GM12878 (cell line): ENCODE results near the gene ZSCAN20.

Source experiments
- CBFB ChIP-seq: IDR thresholded peaks from 2 replicates; pipeline ENCODE4 v1.6.1; 2016; ENCODE audit warnings: antibody characterized with exemption, low read depth
- CBX5 ChIP-seq: sonication (generic); IDR thresholded peaks from 2 replicates; pipeline ENCODE4 v1.6.1; 2016; ENCODE audit warnings: low read depth, moderate library complexity, mild to moderate bottlenecking, inconsistent platforms
- CREM ChIP-seq: IDR thresholded peaks from 2 replicates; pipeline ENCODE4 v1.6.1; 2014; ENCODE audit warnings: antibody characterized with exemption, low read depth
- CTCF ChIP-seq, 3 experiments: IDR thresholded peaks in 2 of 3; conservative IDR thresholded peaks in 1 of 3; 2 replicates each; pipeline ENCODE4 v1.5.1; 2011; ENCODE audit warnings: low read depth in 3 of 3, low read length in 3 of 3, mild to moderate bottlenecking in 3 of 3, control low read depth in 2 of 3, moderate library complexity in 2 of 3, inconsistent platforms in 1 of 3, mixed read lengths in 1 of 3; ENCODE audit not compliant: control insufficient read depth in 2 of 3, insufficient read depth in 1 of 3; ENCODE audit errors: extremely low read depth in 1 of 3
- ESRRA ChIP-seq: IDR thresholded peaks from 2 replicates; pipeline ENCODE4 v1.6.1; 2012; ENCODE audit warnings: mild to moderate bottlenecking, low read length, improper control_type of control experiment
- MAX ChIP-seq: IDR thresholded peaks from 2 replicates; pipeline ENCODE4 v1.6.1; 2012; ENCODE audit warnings: low read depth, low read length, improper control_type of control experiment
- MTA3 ChIP-seq: IDR thresholded peaks from 2 replicates; pipeline ENCODE4 v1.6.1; 2012; ENCODE audit warnings: low read length, inconsistent platforms, borderline replicate concordance
- NRF1 ChIP-seq: conservative IDR thresholded peaks from 2 replicates; pipeline ENCODE4 v1.6.1; 2011; ENCODE audit warnings: mild to moderate bottlenecking, low read depth, low read length, improper control_type of control experiment
- POLR2AphosphoS2 ChIP-seq: IDR thresholded peaks from 2 replicates; pipeline ENCODE4 v1.6.1; 2011; ENCODE audit warnings: low read depth, mild to moderate bottlenecking, low read length, improper control_type of control experiment, moderate library complexity
- RAD21 ChIP-seq: IDR thresholded peaks from 2 replicates; pipeline ENCODE4 v1.6.1; 2011; ENCODE audit warnings: mild to moderate bottlenecking, low read depth, low read length, moderate library complexity; ENCODE audit not compliant: insufficient read depth

DNA sequence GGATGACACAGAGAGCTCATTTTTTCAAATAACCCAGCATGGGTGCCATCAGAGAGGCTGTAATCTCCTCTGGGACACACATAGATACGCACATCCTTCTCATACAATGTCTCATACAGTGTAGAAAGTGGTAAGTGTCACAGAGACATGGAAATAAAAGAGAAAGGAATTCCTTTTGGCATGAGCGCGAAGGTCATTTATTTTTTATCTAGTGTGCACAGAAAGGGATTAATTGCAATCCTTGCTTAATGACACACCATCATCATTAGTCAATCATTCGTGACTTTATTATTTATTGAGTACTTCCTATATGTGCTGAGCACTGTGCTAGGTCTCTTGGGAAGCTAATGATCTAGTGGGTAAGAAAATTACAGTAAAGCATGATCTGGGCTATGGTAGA lies 5.0 kb downstream of the ZSCAN20 start:
- TF ChIP-seq CBFB (no peak), CTCF (IDR thresholded peaks at IDR 0.05 in 2 of 3, conservative IDR thresholded peaks at IDR 0.05 in 1 of 3; ENCODE audit: control insufficient read depth in 2 of 3, extremely low read depth in 1 of 3, insufficient read depth in 1 of 3, low read depth in 3 of 3, low read length in 3 of 3) (no peak), MTA3 (no peak), POLR2AphosphoS2 (no peak), NRF1 (no peak), RAD21 (no peak), MAX (no peak), CBX5 (no peak), ESRRA (no peak), CREM (no peak)
